Natural killer cell treated with Interleukin-12 subunit alpha and Interleukin-12 subunit beta and Interleukin-15 and Interleukin-18, amount 100 ng/mL, for 72 hours (primary cell): ENCODE measurements around the gene MYNN. TPM values are rescaled to one million over a fixed set of nuclear protein-coding genes. Genes with fewer than 3 reads are reported as not detected.

Experiments
- ATAC-seq, 2 donors: fragments of 150-1000 bp; cut with Tn5 transposase in 1 of 2; sonication (Bioruptor Pico), chemical (Tn5 transposase) in 1 of 2; 2 replicates each; pipeline ENCODE4 v1.10.0; 2021
- DNase-seq: peaks from one replicate; pipeline ENCODE4 v3.0.0; 2022; ENCODE audit warnings: low spot score
- H3K27ac Mint-ChIP-seq, 2 donors: 1 replicate in 1 of 2; 2 replicates in 1 of 2; pipeline ENCODE4 v1.8.0; 2022; ENCODE audit warnings: mixed read lengths in 2 of 2, mild to moderate bottlenecking in 1 of 2, moderate library complexity in 1 of 2
- H3K27me3 Mint-ChIP-seq, 2 donors: 1 replicate in 1 of 2; 2 replicates in 1 of 2; pipeline ENCODE4 v1.8.0; 2022; ENCODE audit warnings: mixed read lengths in 2 of 2
- H3K36me3 Mint-ChIP-seq: one replicate; pipeline ENCODE4 v1.8.0; 2022; ENCODE audit warnings: mixed read lengths
- H3K4me1 Mint-ChIP-seq, 2 donors: 1 replicate in 1 of 2; 2 replicates in 1 of 2; pipeline ENCODE4 v1.8.0; 2022; ENCODE audit warnings: low read depth in 2 of 2, mixed read lengths in 2 of 2, mild to moderate bottlenecking in 1 of 2
- H3K4me3 Mint-ChIP-seq: one replicate; pipeline ENCODE4 v1.8.0; 2022; ENCODE audit warnings: mixed read lengths
- H3K9me3 Mint-ChIP-seq: 2 replicates; pipeline ENCODE4 v1.8.0; 2022; ENCODE audit warnings: mixed read lengths
- total RNA-seq, 2 donors: library from RNA; stranded (reverse); gene quantifications; one replicate each; pipeline ENCODE4 v1.2.3, GENCODE V29; 2022

MYNN gene
- total RNA-seq, 2 donors from 2014 or later = 14.0 to 14.5 TPM

DNA sequence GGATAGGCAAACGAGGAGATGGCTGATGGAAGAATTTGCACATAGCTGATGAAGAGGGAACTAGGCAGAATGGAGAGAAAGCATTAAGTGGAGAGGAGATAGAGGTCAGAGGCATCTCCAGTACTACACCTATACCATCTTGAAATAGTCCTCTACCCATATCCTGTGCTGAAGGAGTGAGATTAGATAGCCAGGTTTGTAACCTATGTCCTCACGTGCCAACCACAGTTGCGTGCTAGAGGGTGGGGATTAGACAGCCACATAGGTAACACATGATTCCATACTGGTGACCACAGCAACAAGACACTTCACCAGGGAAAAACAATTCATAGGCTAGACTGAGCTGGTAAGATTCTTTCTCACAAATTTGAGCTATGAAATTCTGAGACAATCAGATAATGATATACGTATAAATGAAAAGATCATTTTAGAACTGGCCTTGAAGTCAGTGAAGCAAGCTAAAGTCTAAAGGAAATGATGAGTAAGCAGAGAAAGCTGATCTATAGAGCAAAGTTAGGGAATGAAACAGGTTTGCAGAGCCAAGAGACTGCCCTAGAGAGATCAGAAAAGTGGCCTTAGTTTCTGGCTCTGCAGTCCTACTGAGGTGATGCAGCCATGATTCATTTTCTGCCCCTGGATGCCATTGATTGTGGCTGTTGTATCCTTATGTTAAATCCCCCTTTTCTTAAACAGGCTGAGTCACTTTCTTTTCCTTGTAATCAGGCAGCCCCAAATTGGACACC, 17.7 kb downstream of the MYNN start:
- Mint-ChIP-seq H3K27ac (peak overlapping the region in 1 of 2 donors; percentile 0), H3K27me3 (no peaks in the 10 kb centered on the region), H3K4me1 (peaks cover 7 to 14% of the 10 kb centered on the region in 2 donors), H3K36me3 (peaks cover 12% of the 10 kb centered on the region), H3K4me3 (no peak overlapping the region), H3K9me3 (no peaks in the 10 kb centered on the region)
- DNase-seq (no peak), ATAC-seq (peak in 1 of 2 donors; percentile 36)

- no peak for DNase-seq
- no peaks in the 10 kb centered on the region for H3K27me3 Mint-ChIP-seq
- no peaks in the 10 kb centered on the region for H3K9me3 Mint-ChIP-seq
- H3K4me1 Mint-ChIP-seq = peaks cover 7 to 14% of the 10 kb centered on the region in 2 donors
- H3K27ac Mint-ChIP-seq = no peak overlapping the region
- no peak for ATAC-seq
- H3K36me3 Mint-ChIP-seq = peaks cover 7% of the 10 kb centered on the region
- no peak overlapping the region for H3K4me3 Mint-ChIP-seq
Measured at GRCh38 chr3:169792359-169792758, 19.2 kb downstream of the MYNN start.

- Mint-ChIP-seq H3K4me3 (no peak overlapping the region), H3K9me3 (no peaks in the 10 kb centered on the region), H3K27me3 (no peaks in the 10 kb centered on the region), H3K4me1 (peaks cover 0 to 2% of the 10 kb centered on the region in 2 donors), H3K27ac (no peak overlapping the region), H3K36me3 (no peaks in the 10 kb centered on the region)
- DNase-seq (no peak), ATAC-seq (no peak)
Measured at GRCh38 chr3:169804681-169805080, 31.5 kb downstream of the MYNN start.

DNA sequence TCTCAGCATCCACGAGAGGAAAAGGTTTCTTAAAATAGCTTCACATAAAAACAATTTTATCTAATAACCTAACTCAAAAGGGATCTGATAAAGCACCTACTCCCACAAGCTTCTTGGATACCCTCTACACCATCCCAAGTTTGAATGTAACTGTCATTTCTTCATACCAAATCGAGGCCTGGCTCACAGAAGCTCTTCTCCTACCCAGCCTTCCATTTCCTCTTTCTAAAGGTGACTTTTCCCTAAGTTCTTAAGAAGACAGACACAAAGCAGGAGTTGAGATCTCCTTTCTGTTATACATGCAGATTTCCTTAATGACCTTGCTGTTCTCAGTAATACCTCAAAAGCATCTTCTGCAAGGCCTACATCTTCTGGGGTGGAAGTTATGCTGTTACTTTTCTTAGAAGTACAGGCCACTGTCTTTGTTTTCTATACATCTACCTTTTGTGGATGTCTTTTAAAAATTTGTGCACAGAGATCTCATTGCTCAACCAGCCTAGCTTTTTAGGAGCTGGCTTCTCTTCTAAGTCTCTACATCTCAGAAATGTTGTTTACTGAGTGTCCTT, 36.1 kb downstream of the MYNN start:
- no peak overlapping the region for H3K27ac Mint-ChIP-seq
- DNase-seq = no peak
- peaks cover 24% of the 10 kb centered on the region in 2 donors for H3K4me1 Mint-ChIP-seq
- no peak overlapping the region for H3K4me3 Mint-ChIP-seq
- no peaks in the 10 kb centered on the region for H3K27me3 Mint-ChIP-seq
- ATAC-seq = no peak
- no peaks in the 10 kb centered on the region for H3K9me3 Mint-ChIP-seq
- no peaks in the 10 kb centered on the region for H3K36me3 Mint-ChIP-seq

GRCh38 chr3:169811631-169812331, 38.6 kb downstream of the MYNN start:
- peaks cover 25 to 26% of the 10 kb centered on the region in 2 donors for H3K4me1 Mint-ChIP-seq
- peaks cover 6 to 7% of the 10 kb centered on the region in 2 donors for H3K27me3 Mint-ChIP-seq
- H3K9me3 Mint-ChIP-seq = peaks cover 4% of the 10 kb centered on the region
- peak overlapping the region in 1 of 2 donors; percentile 50 for H3K27ac Mint-ChIP-seq
- ATAC-seq (peak; percentile 11 to 17), DNase-seq (no peak)
- peak overlapping the region; percentile 75 for H3K4me3 Mint-ChIP-seq
- peaks cover 14% of the 10 kb centered on the region for H3K36me3 Mint-ChIP-seq

DNA sequence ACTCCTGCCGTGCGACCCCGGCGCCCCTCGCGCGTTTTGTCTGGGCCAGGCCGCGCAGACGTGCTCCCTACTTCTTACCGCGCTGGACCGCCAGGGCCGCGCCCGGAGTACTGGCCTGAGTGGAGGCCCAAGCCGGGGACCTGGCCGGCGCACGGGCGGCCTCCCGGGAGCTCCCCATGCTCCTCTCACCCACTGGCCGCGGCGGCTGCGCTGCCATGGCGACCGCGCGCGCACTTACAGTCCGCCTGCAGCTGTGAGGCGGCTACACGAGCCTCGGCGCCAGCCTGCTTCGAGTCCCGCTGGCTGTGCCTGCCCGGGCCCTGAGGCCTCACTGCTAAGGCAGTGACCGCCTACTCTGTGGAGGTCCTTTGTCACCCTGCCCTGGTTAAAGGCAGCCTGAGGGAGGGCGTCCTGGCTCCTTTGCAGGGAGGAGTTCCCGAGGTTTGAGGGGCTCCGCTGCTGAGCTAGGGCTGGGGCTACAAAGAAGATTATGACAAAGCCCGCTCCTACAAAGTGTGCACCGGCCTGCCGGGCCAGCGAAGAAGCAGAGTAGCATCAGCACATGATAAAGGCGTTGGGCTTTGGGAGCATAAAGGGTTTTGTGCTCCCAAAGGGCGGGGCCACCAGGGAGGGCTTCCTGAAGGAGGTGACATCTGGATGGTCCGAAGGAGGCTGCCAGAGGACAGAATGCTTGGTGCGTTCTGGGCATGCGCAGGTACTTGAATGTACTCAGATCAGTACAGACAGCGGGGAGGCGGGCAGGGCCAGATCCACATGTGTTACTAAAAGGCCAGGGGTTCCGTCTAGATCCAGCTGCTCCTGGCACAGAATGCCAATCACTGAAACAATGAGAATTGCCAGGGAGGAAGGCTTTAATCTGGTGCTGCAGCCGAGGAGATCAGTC, 39.4 kb downstream of the MYNN start, which contains the start of the genes LRRC34 and LRRIQ4:
TSS of gene LRRC34 (minus strand) at position 573 of the 904 bp plus-strand sequence. CDS start at position 217, 356 bp downstream.
TSS of gene LRRIQ4 (plus strand) at position 539 of the 904 bp plus-strand sequence. CDS start 9,052 bp downstream, outside the sequence.
- DNase-seq (peak; percentile 78), ATAC-seq (peak; percentile 82 to 88)
- peak within 1 kb of the TSS; percentile 89 for H3K4me3 Mint-ChIP-seq
- peaks cover 4% of the 10 kb centered on the region for H3K9me3 Mint-ChIP-seq
- H3K27ac Mint-ChIP-seq = peak within 1 kb of the TSS; percentile 69 to 90
- peaks cover 10 to 15% of the 10 kb centered on the region in 2 donors for H3K27me3 Mint-ChIP-seq
- peaks cover 25 to 26% of the 10 kb centered on the region in 2 donors for H3K4me1 Mint-ChIP-seq
- H3K36me3 Mint-ChIP-seq = peaks cover 19% of the 10 kb centered on the region

GRCh38 chr3:169813278-169813677, 40.1 kb downstream of the MYNN start:
- ATAC-seq (no peak), DNase-seq (no peak)
- Mint-ChIP-seq H3K27me3 (peaks cover 15 to 22% of the 10 kb centered on the region in 2 donors), H3K9me3 (peaks cover 4% of the 10 kb centered on the region), H3K36me3 (peaks cover 20% of the 10 kb centered on the region), H3K4me1 (peaks cover 25 to 26% of the 10 kb centered on the region in 2 donors), H3K4me3 (peak overlapping the region; percentile 89), H3K27ac (peak overlapping the region; percentile 69 to 90)

GRCh38 chr3:169813757-169814517, 40.7 kb downstream of the MYNN start:
- H3K9me3 Mint-ChIP-seq = peaks cover 4% of the 10 kb centered on the region
- H3K4me1 Mint-ChIP-seq = peaks cover 25 to 26% of the 10 kb centered on the region in 2 donors
- DNase-seq = peak; percentile 77
- peaks cover 20% of the 10 kb centered on the region for H3K36me3 Mint-ChIP-seq
- H3K27me3 Mint-ChIP-seq = peaks cover 17 to 25% of the 10 kb centered on the region in 2 donors
- peak; percentile 88 for ATAC-seq
- H3K27ac Mint-ChIP-seq = peak overlapping the region; percentile 69 to 90
- H3K4me3 Mint-ChIP-seq = peak overlapping the region; percentile 89

DNA sequence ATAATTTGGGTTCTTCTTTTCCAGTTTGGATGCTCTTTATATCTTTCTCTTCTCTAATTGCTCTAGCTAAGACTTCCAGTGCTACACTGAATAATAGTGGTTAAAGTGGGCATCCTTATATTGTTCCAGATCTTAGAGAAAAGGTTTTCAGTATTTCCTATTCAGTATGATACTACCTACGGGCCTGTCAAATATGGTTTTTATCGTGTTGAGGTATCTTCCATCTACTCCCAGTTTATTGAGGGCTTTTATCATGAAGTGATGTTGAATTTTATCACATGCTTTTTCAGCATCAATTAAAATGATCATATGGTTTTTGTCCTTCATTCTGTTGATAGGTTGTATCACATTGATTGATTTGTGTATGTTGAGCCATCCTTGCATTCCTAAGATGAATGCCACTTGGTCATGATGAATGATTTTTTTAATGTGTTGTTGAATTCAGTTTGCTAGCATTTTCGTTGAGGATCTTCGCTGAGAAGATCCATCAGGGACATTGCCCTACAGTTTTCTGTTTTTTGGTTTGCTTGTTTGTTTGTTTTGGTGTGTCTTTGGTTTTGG, 42.5 kb downstream of the MYNN start:
- Mint-ChIP-seq H3K4me1 (peaks cover 25 to 26% of the 10 kb centered on the region in 2 donors), H3K27ac (no peak overlapping the region), H3K9me3 (peaks cover 4% of the 10 kb centered on the region), H3K4me3 (no peak overlapping the region), H3K27me3 (peaks cover 19 to 25% of the 10 kb centered on the region in 2 donors), H3K36me3 (peaks cover 20% of the 10 kb centered on the region)
- ATAC-seq = no peak
- no peak for DNase-seq

GRCh38 chr3:169818316-169818715, 45.1 kb downstream of the MYNN start:
- Mint-ChIP-seq H3K27ac (no peak overlapping the region), H3K27me3 (peaks cover 22 to 39% of the 10 kb centered on the region in 2 donors), H3K9me3 (peaks cover 4% of the 10 kb centered on the region), H3K36me3 (peaks cover 20% of the 10 kb centered on the region), H3K4me3 (no peak overlapping the region), H3K4me1 (peaks cover 11 to 12% of the 10 kb centered on the region in 2 donors)
- no peak for ATAC-seq
- no peak for DNase-seq

DNA sequence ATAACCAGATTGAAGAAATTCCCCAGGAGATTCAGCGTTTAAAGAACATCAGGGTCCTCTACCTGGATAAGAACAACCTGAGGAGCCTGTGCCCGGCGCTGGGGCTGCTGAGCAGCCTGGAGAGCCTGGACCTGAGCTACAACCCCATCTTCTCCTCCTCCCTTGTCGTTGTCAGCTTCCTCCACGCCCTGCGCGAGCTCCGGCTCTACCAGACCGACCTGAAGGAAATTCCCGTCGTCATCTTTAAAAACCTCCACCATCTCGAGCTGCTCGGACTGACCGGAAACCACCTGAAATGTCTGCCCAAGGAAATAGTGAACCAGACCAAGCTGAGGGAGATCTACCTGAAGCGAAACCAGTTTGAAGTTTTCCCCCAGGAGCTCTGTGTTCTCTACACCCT, 48.9 kb downstream of the MYNN start:
- Mint-ChIP-seq H3K4me3 (no peak overlapping the region), H3K4me1 (no peaks in the 10 kb centered on the region), H3K9me3 (no peaks in the 10 kb centered on the region), H3K27me3 (peaks cover 22 to 36% of the 10 kb centered on the region in 2 donors), H3K36me3 (peaks cover 6% of the 10 kb centered on the region), H3K27ac (no peak overlapping the region)
- no peak for ATAC-seq
- DNase-seq = no peak

DNA sequence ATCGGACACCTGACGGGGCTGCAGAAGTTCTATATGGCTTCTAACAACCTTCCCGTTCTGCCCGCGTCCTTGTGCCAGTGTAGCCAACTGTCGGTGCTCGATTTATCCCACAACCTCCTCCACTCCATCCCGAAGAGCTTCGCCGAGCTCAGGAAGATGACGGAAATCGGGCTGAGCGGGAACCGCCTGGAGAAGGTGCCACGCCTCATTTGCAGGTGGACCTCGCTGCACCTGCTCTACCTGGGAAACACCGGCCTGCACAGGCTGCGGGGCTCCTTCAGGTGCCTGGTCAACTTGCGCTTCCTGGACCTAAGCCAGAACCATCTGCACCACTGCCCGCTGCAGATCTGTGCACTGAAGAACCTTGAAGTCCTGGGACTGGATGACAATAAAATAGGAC, 49.3 kb downstream of the MYNN start:
- H3K4me1 Mint-ChIP-seq = no peaks in the 10 kb centered on the region
- no peak for ATAC-seq
- no peak overlapping the region for H3K27ac Mint-ChIP-seq
- peaks cover 18 to 31% of the 10 kb centered on the region in 2 donors for H3K27me3 Mint-ChIP-seq
- DNase-seq = no peak
- H3K36me3 Mint-ChIP-seq = peaks cover 2% of the 10 kb centered on the region
- H3K9me3 Mint-ChIP-seq = no peaks in the 10 kb centered on the region
- no peak overlapping the region for H3K4me3 Mint-ChIP-seq
